OCI-LY3 (cell line): ENCODE results near the gene HPCAL1.

Experiments used
- CTCF ChIP-seq: fragments of 200-600, 300-600 bp; sonication (generic); IDR thresholded peaks from 2 replicates; pipeline ENCODE4 v1.5.1; 2014; ENCODE audit warnings: antibody characterized with exemption, low read length, low read depth
- EZH2phosphoT487 ChIP-seq: fragments of 200-600 bp; shearing (Covaris generic); IDR thresholded peaks from 2 replicates; pipeline ENCODE4 v1.6.1; 2018; ENCODE audit warnings: antibody characterized with exemption, mixed run types, low read depth

- TF ChIP-seq CTCF (no peak), EZH2phosphoT487 (no peak)
Measured at GRCh38 chr2:10360460-10360849, 57.8 kb downstream of the HPCAL1 start.
